CD14-positive monocyte (primary cell): ENCODE measurements around the gene SCUBE1. TPM values are rescaled to one million over a fixed set of nuclear protein-coding genes. Genes with fewer than 3 reads are reported as not detected.

Source experiments
- DNase-seq, 3 donors: peaks; one replicate each; pipeline ENCODE4 v3.0.0-alpha.2; 2011 to 2022
- H2AFZ ChIP-seq: 2 replicates; pipeline ENCODE4 v1.6.0; 2012; ENCODE audit warnings: mild to moderate bottlenecking, low read depth, low read length, inconsistent platforms; ENCODE audit not compliant: insufficient read depth, poor library complexity, severe bottlenecking
- H3K27ac ChIP-seq, 2 donors: 1 replicate in 1 of 2; 2 replicates in 1 of 2; pipeline ENCODE4 v1.5.1; 2012 to 2013; ENCODE audit warnings: low read length in 2 of 2, control low read depth in 1 of 2, inconsistent platforms in 1 of 2, low read depth in 1 of 2, mild to moderate bottlenecking in 1 of 2
- H3K27me3 ChIP-seq, 2 donors: one replicate each; pipeline versions ENCODE4 v1.6.0 to v1.6.1; 2011 to 2013; ENCODE audit warnings: low read length in 2 of 2; ENCODE audit not compliant: control insufficient read depth in 2 of 2, insufficient read depth in 2 of 2
- H3K36me3 ChIP-seq, 2 donors: replicated peaks in 1 of 2; 1 replicate in 1 of 2; 2 replicates in 1 of 2; pipeline versions ENCODE4 v1.5.1 to v1.6.1; 2012 to 2013; ENCODE audit warnings: low read length in 2 of 2, control low read depth in 1 of 2, inconsistent platforms in 1 of 2, mild to moderate bottlenecking in 1 of 2; ENCODE audit not compliant: insufficient read depth in 2 of 2, control insufficient read depth in 1 of 2
- H3K4me1 ChIP-seq, 2 donors: 1 replicate in 1 of 2; 2 replicates in 1 of 2; pipeline versions ENCODE4 v1.5.1 to v1.6.1; 2012 to 2013; ENCODE audit warnings: low read length in 2 of 2, control low read depth in 1 of 2, inconsistent platforms in 1 of 2, mild to moderate bottlenecking in 1 of 2, moderate library complexity in 1 of 2; ENCODE audit not compliant: insufficient read depth in 2 of 2, control insufficient read depth in 1 of 2
- H3K4me2 ChIP-seq: replicated peaks from 2 replicates; pipeline ENCODE3; 2012; ENCODE audit warnings: low read length, moderate library complexity, mild to moderate bottlenecking; ENCODE audit not compliant: poor library complexity, severe bottlenecking; ENCODE audit errors: extremely low read depth
- H3K4me3 ChIP-seq, 3 experiments: fragments of 200-600 bp in 1 of 3; sonication (generic) in 1 of 3; replicated peaks in 1 of 3; 1 replicate in 2 of 3; 2 replicates in 1 of 3; pipeline ENCODE4 v1.5.1; 2011 to 2013; ENCODE audit warnings: low read length in 3 of 3, mild to moderate bottlenecking in 3 of 3, control low read depth in 2 of 3, low read depth in 2 of 3, inconsistent platforms in 1 of 3, moderate library complexity in 1 of 3
- H3K79me2 ChIP-seq: 2 replicates; pipeline ENCODE4 v1.6.0; 2012; ENCODE audit warnings: mild to moderate bottlenecking, control low read depth, inconsistent platforms, low read length, moderate library complexity; ENCODE audit not compliant: insufficient read depth
- H3K9ac ChIP-seq: 2 replicates; pipeline ENCODE4 v1.6.0; 2017; ENCODE audit warnings: low read length, mild to moderate bottlenecking; ENCODE audit not compliant: insufficient read depth, poor library complexity, severe bottlenecking
- H3K9me3 ChIP-seq, 2 donors: replicated peaks in 1 of 2; 1 replicate in 1 of 2; 2 replicates in 1 of 2; pipeline versions ENCODE4 v1.5.1 to v1.6.1; 2012 to 2013; ENCODE audit warnings: low read length in 2 of 2, control low read depth in 1 of 2; ENCODE audit not compliant: control insufficient read depth in 1 of 2, insufficient read depth in 1 of 2
- H4K20me1 ChIP-seq: 2 replicates; pipeline ENCODE4 v1.6.0; 2012; ENCODE audit warnings: mild to moderate bottlenecking, low read length, control low read depth, moderate library complexity; ENCODE audit not compliant: insufficient read depth
- H3K27ac Mint-ChIP-seq, 7 donors: one replicate each; pipeline ENCODE4 v1.8.0; 2020; ENCODE audit warnings: mild to moderate bottlenecking in 7 of 7, mixed read lengths in 7 of 7, moderate library complexity in 6 of 7, inconsistent platforms in 2 of 7
- H3K27me3 Mint-ChIP-seq, 3 donors: one replicate each; pipeline ENCODE4 v1.8.0; 2021 to 2022; ENCODE audit warnings: low read depth in 3 of 3, mild to moderate bottlenecking in 3 of 3, mixed read lengths in 3 of 3, moderate library complexity in 3 of 3, inconsistent platforms in 1 of 3
- H3K36me3 Mint-ChIP-seq, 2 donors: one replicate each; pipeline ENCODE4 v1.8.0; 2020; ENCODE audit warnings: mixed read lengths in 2 of 2, inconsistent platforms in 1 of 2, mild to moderate bottlenecking in 1 of 2
- H3K4me1 Mint-ChIP-seq: one replicate; pipeline ENCODE4 v1.8.0; 2020; ENCODE audit warnings: mild to moderate bottlenecking, mixed read lengths
- H3K4me3 Mint-ChIP-seq, 2 donors: one replicate each; pipeline ENCODE4 v1.8.0; 2020; ENCODE audit warnings: mild to moderate bottlenecking in 2 of 2, mixed read lengths in 2 of 2, moderate library complexity in 1 of 2
- H3K9me3 Mint-ChIP-seq, 7 donors: one replicate each; pipeline ENCODE4 v1.8.0; 2020 to 2022; ENCODE audit warnings: mixed read lengths in 7 of 7, mild to moderate bottlenecking in 6 of 7, moderate library complexity in 6 of 7, inconsistent platforms in 2 of 7
- WGBS: methylation state at CpG from one replicate; pipeline ENCODE4 v1.1.5; 2013; ENCODE audit warnings: missing lambda C conversion rate; ENCODE audit not compliant: insufficient coverage; 5-methylcytosine and 5-hydroxymethylcytosine counted together
- intact Hi-C, 2 donors: fragments of 100-400 bp; cut with micrococcal nuclease; formaldehyde crosslinking; loops; one replicate each; pipeline versions ENCODE4 v1.15.0 to v1.15.1; 2023
- polyA plus RNA-seq, 3 donors: library from polyadenylated mRNA; depleted of rRNA in 1 of 3; unstranded in 2 of 3; stranded (reverse) in 1 of 3; fragments of 300-500 nt in 2 of 3; fragments of >200 nt in 1 of 3; fragmentation: Illumina TruSeq in 2 of 3; gene quantifications; 1 replicate in 2 of 3; 2 replicates in 1 of 3; pipeline ENCODE4 v1.2.3, GENCODE V29; 2012 to 2021
- TF ChIP-seq, protein P1 (sequence below): fragments of 200-600 bp; IDR thresholded peaks from one replicate; pipeline ENCODE4 v1.8.0; 2022; ENCODE audit warnings: antibody characterized with exemption, mild to moderate bottlenecking

SCUBE1 gene
- polyA plus RNA-seq, 3 donors: 0.20 to 0.32 (median 0.26) TPM

DNA sequence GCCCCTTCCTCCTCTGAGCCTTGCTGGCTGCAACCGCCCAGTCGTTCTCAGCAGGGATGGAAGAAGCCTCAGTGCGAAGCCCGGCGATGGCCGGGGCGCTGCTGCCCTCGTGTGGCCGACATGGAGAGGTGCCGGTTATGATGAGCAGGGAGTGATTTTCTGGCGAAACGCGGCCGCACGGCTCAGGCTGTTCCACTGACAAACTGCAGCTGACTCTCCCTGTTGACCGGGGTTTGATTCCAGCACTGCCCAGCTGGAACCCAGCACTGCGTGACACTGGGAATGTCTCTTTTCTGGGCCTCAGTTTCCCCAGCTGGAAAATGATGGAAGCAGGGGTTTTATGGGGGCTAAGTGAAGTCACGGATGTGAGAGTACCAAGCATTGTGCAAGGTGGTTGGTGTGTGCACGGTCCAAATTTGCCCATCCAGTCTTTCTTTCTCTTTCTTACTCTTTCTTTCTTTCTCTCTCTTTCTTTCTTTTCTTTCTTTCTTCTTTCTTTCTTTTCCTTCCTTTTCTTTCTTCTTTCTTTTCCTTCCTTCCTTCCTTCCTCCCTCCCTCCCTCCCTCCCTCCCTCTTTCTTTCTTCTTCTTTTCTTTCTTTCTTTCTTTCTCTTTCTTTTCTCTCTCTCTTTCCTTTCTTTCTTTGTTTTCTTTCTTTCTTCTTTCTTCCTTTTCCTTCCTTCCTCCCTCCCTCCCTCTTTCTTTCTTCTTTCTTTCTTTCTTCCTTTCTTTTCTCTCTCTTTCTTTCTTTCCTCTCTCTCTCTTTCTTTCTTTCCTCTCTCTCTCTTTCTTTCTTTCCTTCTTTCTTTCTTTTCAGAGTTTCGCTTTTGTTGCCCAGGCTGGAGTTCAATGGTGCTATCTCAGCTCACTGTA is 42.8 kb upstream of the SCUBE1 start:
- H3K36me3 ChIP-seq: no peaks in the 10 kb centered on the region
- peak overlapping the region in 1 of 3 experiments; percentile 23 for H3K4me3 ChIP-seq
- peaks cover 6 to 14% of the 10 kb centered on the region in 2 donors for H3K4me1 ChIP-seq
- no peaks in the 10 kb centered on the region for H3K9me3 ChIP-seq
- intact Hi-C loops: loop anchor here (1.0 to 2.0 kb wide), 3 partner anchors 111 to 155 kb away; no protein-coding TSS in a partner anchor
- H3K36me3 Mint-ChIP-seq: no peaks in the 10 kb centered on the region
- H3K79me2 ChIP-seq: no peaks in the 10 kb centered on the region
- peaks cover 15 to 24% (median 18%) of the 10 kb centered on the region in 3 donors for H3K27me3 Mint-ChIP-seq
- no peak overlapping the region for H3K27ac Mint-ChIP-seq
- H3K27ac ChIP-seq: no peak overlapping the region
- H3K4me2 ChIP-seq: peak overlapping the region; percentile 19
- peak overlapping the region; percentile 52 for H2AFZ ChIP-seq
- no peak overlapping the region for H3K9ac ChIP-seq
- H3K4me3 Mint-ChIP-seq: peak overlapping the region in 1 of 2 donors; percentile 67
- peak; percentile 59 to 74 (median 61) for DNase-seq
- no peaks in the 10 kb centered on the region for H3K9me3 Mint-ChIP-seq
- H3K27me3 ChIP-seq: no peaks in the 10 kb centered on the region
- TF ChIP-seq, protein P1, sequence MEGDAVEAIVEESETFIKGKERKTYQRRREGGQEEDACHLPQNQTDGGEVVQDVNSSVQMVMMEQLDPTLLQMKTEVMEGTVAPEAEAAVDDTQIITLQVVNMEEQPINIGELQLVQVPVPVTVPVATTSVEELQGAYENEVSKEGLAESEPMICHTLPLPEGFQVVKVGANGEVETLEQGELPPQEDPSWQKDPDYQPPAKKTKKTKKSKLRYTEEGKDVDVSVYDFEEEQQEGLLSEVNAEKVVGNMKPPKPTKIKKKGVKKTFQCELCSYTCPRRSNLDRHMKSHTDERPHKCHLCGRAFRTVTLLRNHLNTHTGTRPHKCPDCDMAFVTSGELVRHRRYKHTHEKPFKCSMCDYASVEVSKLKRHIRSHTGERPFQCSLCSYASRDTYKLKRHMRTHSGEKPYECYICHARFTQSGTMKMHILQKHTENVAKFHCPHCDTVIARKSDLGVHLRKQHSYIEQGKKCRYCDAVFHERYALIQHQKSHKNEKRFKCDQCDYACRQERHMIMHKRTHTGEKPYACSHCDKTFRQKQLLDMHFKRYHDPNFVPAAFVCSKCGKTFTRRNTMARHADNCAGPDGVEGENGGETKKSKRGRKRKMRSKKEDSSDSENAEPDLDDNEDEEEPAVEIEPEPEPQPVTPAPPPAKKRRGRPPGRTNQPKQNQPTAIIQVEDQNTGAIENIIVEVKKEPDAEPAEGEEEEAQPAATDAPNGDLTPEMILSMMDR: peak; percentile 92
- peaks cover 14% of the 10 kb centered on the region for H3K4me1 Mint-ChIP-seq
- no peaks in the 10 kb centered on the region for H4K20me1 ChIP-seq
- 0% methylated on average over 14 of the region's 20 CpGs for WGBS

DNA sequence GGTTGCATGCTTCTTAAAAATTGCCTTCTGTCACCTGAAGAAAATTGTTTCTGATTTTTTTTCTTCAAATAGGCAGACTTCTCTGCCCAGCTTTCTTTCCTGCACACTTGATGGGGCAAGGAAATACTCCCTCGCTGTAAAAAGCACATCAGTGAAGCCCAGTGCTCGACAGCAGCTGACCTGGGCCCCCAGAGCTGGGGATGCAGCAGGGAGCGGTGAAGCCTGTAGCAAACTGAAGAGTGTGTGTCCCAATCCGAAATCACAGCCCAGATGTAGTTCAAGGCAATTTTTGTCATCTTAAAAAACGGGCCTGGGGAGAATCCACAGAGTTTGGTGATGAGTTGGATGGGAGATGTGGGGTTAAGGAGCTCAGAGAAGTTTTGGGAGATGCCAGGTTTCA is 41.7 kb upstream of the SCUBE1 start:
- Mint-ChIP-seq H3K36me3 (no peaks in the 10 kb centered on the region), H3K27ac (peak overlapping the region in 1 of 7 donors; percentile 63), H3K4me1 (peaks cover 14% of the 10 kb centered on the region), H3K27me3 (peaks cover 17 to 24% (median 18%) of the 10 kb centered on the region in 3 donors), H3K9me3 (no peaks in the 10 kb centered on the region), H3K4me3 (no peak overlapping the region)
- Histone ChIP-seq H3K27me3 (no peaks in the 10 kb centered on the region), H4K20me1 (no peaks in the 10 kb centered on the region), H3K4me1 (peaks cover 6 to 14% of the 10 kb centered on the region in 2 donors), H3K4me2 (no peak overlapping the region), H3K4me3 (no peak overlapping the region), H3K36me3 (no peaks in the 10 kb centered on the region), H3K79me2 (no peaks in the 10 kb centered on the region), H2AFZ (no peak overlapping the region), H3K9ac (no peak overlapping the region), H3K27ac (no peak overlapping the region), H3K9me3 (no peaks in the 10 kb centered on the region)
- WGBS: 73% methylated on average over 5 of the region's 5 CpGs
- no peak for DNase-seq
- intact Hi-C loops: loop anchor here (1.0 to 2.0 kb wide), 3 partner anchors 110 to 154 kb away; no protein-coding TSS in a partner anchor
- TF ChIP-seq, protein P1: no peak
